ENCODE results near the gene KCNJ12.
"Not testable (repeated sequence)": the region's sequence is repeated elsewhere in the genome, so short reads cannot be mapped to it uniquely, and the experiment has no call there.

Gene KCNJ12

DNA sequence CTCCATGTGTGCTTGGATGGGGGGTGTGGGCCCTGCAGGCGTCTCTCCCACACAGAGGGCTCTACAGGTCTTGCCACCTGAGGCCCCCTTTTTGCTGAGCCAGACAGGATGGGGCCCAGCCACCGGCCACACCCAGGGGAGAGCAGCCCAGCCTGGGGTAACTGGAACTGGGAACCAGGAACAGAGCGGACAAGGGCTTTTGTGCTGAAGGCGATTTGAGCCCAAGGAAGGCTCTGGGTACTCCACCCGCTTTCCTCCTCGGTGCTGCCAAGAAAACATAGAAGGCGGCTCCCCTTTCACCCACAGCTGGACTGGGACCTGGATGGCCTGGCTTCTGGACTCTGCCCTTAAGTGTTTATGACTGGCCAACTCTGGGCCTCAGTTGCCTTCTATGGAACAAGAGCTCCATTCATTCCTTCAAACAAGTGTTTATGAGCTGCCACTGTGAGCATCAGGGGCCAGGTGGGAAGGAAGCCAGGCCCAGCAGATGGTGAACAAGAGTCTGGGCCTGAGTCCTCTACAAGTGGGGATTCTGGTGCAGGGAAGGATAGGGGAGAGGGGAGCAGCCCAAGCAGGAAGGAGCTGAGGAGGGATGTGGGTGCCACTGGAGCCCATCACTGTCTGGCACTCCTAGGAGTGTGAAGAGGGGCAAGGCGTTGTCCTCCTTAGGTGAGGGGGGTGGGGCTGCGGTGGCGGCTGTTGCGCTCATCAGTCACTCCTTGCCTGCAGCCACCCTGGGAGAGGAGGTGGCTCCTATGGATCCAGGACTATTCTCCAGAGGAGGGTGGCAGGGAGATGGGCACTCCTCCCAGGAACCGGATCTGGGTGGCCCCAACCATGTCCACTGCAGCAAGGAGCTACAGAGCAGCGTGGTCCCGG, 46.4 kb downstream of the KCNJ12 start:
- H3K27ac ChIP-seq (ENCODE audit: low read length); H3K4me3 ChIP-seq (ENCODE audit: low read length); H3K9ac ChIP-seq (ENCODE audit: low read length); H3K36me3 ChIP-seq (ENCODE audit: control insufficient read depth, low read depth, low read length); H3K9me3 ChIP-seq (ENCODE audit: control insufficient read depth, low read depth, low read length); H3K27me3 ChIP-seq (ENCODE audit: control insufficient read depth, insufficient read depth, low read length); H3K4me1 ChIP-seq (ENCODE audit: control insufficient read depth, low read depth, low read length): not testable (repeated sequence)

DNA sequence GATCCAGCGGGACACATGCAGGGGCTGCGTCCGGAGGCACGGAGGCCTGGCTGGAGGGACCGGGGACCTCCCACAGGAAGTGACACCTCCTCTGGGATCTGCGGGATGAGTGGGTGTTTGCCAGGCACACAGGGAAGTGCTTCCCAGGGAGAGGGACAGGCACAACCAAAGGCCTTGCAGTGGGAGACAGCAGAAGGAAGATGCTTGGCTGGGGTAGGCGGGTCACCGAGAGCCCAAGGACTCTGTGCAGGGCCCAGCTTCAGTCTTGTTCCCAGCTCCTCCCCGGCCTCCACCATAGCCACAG, 47.0 kb downstream of the KCNJ12 start:
- not testable (repeated sequence) for H3K27ac ChIP-seq (ENCODE audit: low read length); H3K4me3 ChIP-seq (ENCODE audit: low read length); H3K9ac ChIP-seq (ENCODE audit: low read length); H3K36me3 ChIP-seq (ENCODE audit: control insufficient read depth, low read depth, low read length); H3K9me3 ChIP-seq (ENCODE audit: control insufficient read depth, low read depth, low read length); H3K27me3 ChIP-seq (ENCODE audit: control insufficient read depth, insufficient read depth, low read length); H3K4me1 ChIP-seq (ENCODE audit: control insufficient read depth, low read depth, low read length)

DNA sequence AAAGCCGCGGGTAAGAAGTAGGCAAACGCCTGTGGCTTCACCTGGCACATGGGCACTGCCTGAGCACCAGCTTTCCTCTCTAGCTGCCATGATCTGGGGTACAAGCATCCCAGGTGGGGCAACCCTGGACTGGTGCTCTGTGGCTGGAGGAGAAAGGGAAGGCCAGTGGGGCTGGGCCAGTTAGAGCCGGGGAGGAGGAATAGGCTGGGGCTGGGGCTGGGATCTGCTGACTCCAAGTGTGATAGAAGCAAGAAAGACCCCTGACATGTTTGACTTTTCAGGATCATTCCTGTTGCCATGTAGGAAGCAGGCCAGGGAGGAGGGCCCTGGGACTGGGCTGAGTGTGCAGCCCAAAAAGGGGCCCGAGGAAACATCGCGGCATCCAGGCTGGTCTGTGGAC, 48.5 kb downstream of the KCNJ12 start:
- not testable (repeated sequence) for H3K36me3 ChIP-seq (ENCODE audit: control insufficient read depth, low read depth, low read length)

DNA sequence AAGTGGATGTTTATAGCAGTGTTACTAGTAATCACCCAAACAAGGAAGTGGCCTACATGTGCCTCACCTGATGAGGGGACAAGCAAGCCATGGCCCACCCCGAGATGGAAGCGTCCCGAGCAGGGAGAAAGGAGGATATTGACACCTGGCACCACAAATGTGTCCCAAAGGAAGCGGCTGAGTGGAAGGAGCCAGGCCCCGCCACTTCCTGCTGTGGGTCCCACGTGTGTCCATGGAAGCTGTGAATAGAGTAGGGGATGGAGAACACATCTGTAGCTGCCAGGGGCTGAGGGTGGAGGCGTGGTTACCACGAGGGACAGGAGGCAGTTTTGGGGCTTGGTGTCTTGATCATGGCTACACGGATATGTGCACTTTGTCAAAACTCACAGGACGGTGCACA, 49.2 kb downstream of the KCNJ12 start:
- Histone ChIP-seq H3K9ac (ENCODE audit: low read length) (no peak overlapping the region), H3K9me3 (ENCODE audit: control insufficient read depth, low read depth, low read length) (no peaks in the 10 kb centered on the region), H3K4me3 (ENCODE audit: low read length) (no peak overlapping the region), H3K36me3 (ENCODE audit: control insufficient read depth, low read depth, low read length) (no peaks in the 10 kb centered on the region), H3K27ac (ENCODE audit: low read length) (no peak overlapping the region), H3K27me3 (ENCODE audit: control insufficient read depth, insufficient read depth, low read length) (no peaks in the 10 kb centered on the region), H3K4me1 (ENCODE audit: control insufficient read depth, low read depth, low read length) (no peaks in the 10 kb centered on the region)

More for the DNA sequence above, 48.5 kb downstream of the KCNJ12 start:
- not testable (repeated sequence) for H3K4me3 ChIP-seq (ENCODE audit: low read length); H3K4me1 ChIP-seq (ENCODE audit: control insufficient read depth, low read depth, low read length); H3K9me3 ChIP-seq (ENCODE audit: control insufficient read depth, low read depth, low read length); H3K27me3 ChIP-seq (ENCODE audit: control insufficient read depth, insufficient read depth, low read length); H3K9ac ChIP-seq (ENCODE audit: low read length); H3K27ac ChIP-seq (ENCODE audit: low read length)

DNA sequence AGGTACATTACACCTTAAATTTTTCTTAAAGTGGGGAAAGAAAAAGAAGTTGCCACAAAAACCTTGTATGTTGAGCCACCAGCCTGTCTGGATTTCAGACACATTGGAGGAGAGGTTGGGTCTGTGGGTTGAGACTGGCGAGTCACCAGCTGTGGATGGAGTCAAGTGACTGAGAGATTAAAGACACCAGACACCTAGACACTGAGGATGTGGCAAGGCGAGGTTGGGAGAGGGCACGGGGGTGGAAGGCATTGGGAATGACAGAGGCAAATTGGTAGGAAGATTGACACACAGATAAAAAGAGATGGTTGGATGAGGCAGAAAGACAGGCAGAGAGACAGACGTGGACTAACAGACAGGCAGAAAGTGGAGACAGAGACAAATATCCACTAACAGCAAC, 49.6 kb downstream of the KCNJ12 start:
- no peaks in the 10 kb centered on the region for H3K36me3 ChIP-seq (ENCODE audit: control insufficient read depth, low read depth, low read length)
- H3K9me3 ChIP-seq (ENCODE audit: control insufficient read depth, low read depth, low read length) = no peaks in the 10 kb centered on the region
- no peak overlapping the region for H3K9ac ChIP-seq (ENCODE audit: low read length)
- no peaks in the 10 kb centered on the region for H3K27me3 ChIP-seq (ENCODE audit: control insufficient read depth, insufficient read depth, low read length)
- no peak overlapping the region for H3K27ac ChIP-seq (ENCODE audit: low read length)
- H3K4me3 ChIP-seq (ENCODE audit: low read length) = no peak overlapping the region
- no peaks in the 10 kb centered on the region for H3K4me1 ChIP-seq (ENCODE audit: control insufficient read depth, low read depth, low read length)

DNA sequence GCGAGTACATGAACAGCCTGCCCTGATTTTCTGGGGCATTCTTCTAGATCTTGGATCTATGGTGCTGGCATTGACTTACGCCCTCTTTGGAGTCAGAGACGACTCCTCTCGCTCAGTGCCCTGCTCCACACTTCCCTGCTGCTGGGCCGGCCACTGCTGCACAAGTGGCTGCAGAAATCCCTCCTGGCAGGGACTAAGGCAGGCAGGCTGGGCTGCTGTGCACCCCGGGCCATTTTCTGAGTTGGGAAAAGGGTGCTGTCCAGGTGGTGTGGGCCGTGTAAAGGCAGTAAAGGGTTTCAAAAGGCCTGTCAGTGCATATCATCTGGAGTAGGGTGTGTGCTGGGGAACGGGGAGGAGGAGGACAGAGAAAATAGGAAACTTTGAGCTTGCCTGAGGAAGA, 50.1 kb downstream of the KCNJ12 start:
- H3K27ac ChIP-seq (ENCODE audit: low read length); H3K9me3 ChIP-seq (ENCODE audit: control insufficient read depth, low read depth, low read length); H3K4me1 ChIP-seq (ENCODE audit: control insufficient read depth, low read depth, low read length); H3K36me3 ChIP-seq (ENCODE audit: control insufficient read depth, low read depth, low read length); H3K27me3 ChIP-seq (ENCODE audit: control insufficient read depth, insufficient read depth, low read length); H3K9ac ChIP-seq (ENCODE audit: low read length); H3K4me3 ChIP-seq (ENCODE audit: low read length): not testable (repeated sequence)

DNA sequence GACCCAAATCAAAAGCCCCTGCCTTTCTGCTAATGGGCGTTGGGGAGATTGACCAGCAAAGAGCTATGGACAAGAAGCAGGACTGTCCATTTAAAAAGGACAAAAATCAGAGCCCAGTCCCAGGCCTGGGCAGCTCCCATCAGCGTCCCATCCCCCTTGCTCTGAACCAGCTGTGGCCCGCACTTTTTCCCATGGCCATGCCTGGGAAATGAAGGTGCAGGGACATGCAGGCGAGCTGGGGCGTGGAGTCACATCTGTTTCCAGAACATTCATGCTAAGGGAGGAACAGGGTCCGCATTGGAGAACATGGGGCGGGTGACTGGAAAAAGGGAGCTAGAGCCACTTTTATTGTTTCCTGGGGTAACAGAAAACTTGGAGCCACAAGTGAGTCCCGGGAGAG, 50.7 kb downstream of the KCNJ12 start:
- H3K4me1 ChIP-seq (ENCODE audit: control insufficient read depth, low read depth, low read length); H3K36me3 ChIP-seq (ENCODE audit: control insufficient read depth, low read depth, low read length); H3K4me3 ChIP-seq (ENCODE audit: low read length); H3K9me3 ChIP-seq (ENCODE audit: control insufficient read depth, low read depth, low read length); H3K9ac ChIP-seq (ENCODE audit: low read length); H3K27ac ChIP-seq (ENCODE audit: low read length); H3K27me3 ChIP-seq (ENCODE audit: control insufficient read depth, insufficient read depth, low read length): not testable (repeated sequence)

DNA sequence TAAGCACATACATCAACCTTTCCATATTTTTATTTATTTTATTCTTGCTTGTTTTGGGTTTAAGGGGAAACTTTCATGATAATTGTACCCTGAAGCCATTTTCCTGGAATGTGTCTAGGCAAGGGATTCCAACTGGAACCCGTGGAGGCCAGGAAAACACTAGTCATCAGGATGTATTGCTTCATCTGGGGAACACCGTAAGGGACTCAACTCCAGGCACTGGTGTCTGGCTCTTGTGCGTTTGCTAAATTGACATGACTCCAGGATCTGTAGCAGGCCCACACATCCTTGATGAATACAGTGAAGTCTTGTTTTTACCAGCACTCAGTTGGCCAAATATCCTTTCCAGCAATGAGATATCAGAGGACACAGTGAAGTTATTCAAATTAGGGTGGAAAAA, 51.6 kb downstream of the KCNJ12 start:
- H3K9ac ChIP-seq (ENCODE audit: low read length); H3K27ac ChIP-seq (ENCODE audit: low read length); H3K4me1 ChIP-seq (ENCODE audit: control insufficient read depth, low read depth, low read length); H3K36me3 ChIP-seq (ENCODE audit: control insufficient read depth, low read depth, low read length); H3K4me3 ChIP-seq (ENCODE audit: low read length); H3K27me3 ChIP-seq (ENCODE audit: control insufficient read depth, insufficient read depth, low read length); H3K9me3 ChIP-seq (ENCODE audit: control insufficient read depth, low read depth, low read length): not testable (repeated sequence)

DNA sequence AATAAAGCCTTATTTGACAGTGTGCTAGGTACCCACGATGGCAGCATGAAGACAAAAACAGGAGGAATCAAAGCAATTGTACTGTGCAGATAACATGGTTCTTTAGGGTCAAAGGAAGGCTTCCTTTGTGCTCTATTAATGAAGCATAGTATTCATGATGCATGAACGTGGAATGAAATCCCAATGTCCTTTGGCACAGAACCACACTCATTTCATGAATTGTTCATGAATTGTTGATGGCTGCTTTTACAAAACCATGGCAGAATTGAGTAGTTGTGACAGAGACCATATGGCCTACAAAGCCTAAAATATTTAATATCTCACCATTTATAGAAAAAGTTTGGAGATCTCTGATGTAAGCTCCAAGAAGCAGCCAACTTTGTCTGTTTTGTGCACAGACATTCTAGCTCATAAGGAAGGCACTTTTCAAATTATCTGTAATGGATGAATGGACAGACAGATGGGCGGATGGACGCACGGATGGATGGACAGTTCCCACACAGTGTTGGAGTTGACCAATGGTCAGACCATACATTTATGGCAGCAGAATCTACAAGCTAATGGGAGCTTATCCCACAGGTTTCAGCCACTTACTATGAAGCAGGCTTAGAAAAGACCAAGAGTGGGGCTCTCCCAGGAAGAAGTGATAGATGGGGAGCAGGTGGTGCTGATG, 52.7 kb downstream of the KCNJ12 start:
- H3K27ac ChIP-seq (ENCODE audit: low read length); H3K36me3 ChIP-seq (ENCODE audit: control insufficient read depth, low read depth, low read length); H3K9me3 ChIP-seq (ENCODE audit: control insufficient read depth, low read depth, low read length); H3K4me1 ChIP-seq (ENCODE audit: control insufficient read depth, low read depth, low read length); H3K4me3 ChIP-seq (ENCODE audit: low read length); H3K27me3 ChIP-seq (ENCODE audit: control insufficient read depth, insufficient read depth, low read length); H3K9ac ChIP-seq (ENCODE audit: low read length): not testable (repeated sequence)

DNA sequence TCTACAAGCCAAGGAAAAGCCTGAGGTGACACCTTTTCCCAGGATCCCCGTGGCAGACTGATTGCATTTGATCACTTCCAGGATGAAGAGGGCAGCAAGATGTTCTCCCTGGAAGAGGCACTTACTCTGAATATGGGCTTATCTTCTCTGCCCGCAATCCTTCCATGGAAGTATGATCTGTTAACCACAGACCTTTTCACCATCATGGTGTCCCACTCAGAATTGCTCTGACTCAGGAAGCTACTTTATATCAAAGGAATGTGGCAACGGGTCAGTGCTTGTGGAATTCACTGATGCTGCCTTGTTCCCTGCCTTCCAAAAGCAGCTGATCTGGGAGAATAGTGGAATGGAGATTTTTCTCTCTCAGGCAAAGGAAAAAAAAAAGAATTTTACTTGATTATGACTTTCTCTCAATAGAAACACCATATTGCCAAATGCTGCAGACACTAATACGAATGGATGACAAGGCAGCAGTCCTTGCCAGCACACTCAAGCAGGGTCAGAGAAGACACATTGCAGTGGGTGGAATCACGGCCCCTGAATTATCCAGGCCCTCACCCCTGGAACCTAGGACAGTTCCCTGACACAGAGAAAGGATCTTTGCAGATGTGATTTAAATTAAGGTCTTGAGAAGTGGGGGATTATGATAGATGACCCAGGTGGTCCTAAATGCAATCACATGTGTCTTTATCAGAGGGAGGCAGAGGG, 53.9 kb downstream of the KCNJ12 start:
- H3K36me3 ChIP-seq (ENCODE audit: control insufficient read depth, low read depth, low read length); H3K9ac ChIP-seq (ENCODE audit: low read length); H3K4me3 ChIP-seq (ENCODE audit: low read length); H3K4me1 ChIP-seq (ENCODE audit: control insufficient read depth, low read depth, low read length); H3K27ac ChIP-seq (ENCODE audit: low read length); H3K27me3 ChIP-seq (ENCODE audit: control insufficient read depth, insufficient read depth, low read length); H3K9me3 ChIP-seq (ENCODE audit: control insufficient read depth, low read depth, low read length): not testable (repeated sequence)

DNA sequence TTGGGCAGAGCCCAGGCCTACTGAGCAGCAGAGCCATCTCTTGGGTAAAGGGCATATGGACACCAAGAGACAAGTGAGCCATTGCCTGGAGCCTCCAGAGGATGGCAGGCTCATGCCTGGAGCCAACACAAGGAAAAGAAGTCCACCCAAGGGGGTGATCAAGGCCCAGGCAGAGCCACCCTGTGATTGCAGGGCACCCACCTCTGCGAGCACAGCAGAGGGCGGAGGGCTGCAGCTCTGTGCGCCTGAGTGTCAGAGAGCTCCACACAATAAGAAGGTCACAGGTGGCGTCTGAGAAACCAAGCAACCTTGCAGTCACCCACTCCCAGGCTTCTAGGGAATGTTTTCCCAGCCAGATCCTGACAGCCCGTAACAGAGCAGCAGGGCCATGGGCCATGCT, 57.8 kb downstream of the KCNJ12 start:
- H3K9me3 ChIP-seq (ENCODE audit: control insufficient read depth, low read depth, low read length); H3K4me3 ChIP-seq (ENCODE audit: low read length); H3K9ac ChIP-seq (ENCODE audit: low read length); H3K4me1 ChIP-seq (ENCODE audit: control insufficient read depth, low read depth, low read length); H3K36me3 ChIP-seq (ENCODE audit: control insufficient read depth, low read depth, low read length); H3K27ac ChIP-seq (ENCODE audit: low read length); H3K27me3 ChIP-seq (ENCODE audit: control insufficient read depth, insufficient read depth, low read length): not testable (repeated sequence)

DNA sequence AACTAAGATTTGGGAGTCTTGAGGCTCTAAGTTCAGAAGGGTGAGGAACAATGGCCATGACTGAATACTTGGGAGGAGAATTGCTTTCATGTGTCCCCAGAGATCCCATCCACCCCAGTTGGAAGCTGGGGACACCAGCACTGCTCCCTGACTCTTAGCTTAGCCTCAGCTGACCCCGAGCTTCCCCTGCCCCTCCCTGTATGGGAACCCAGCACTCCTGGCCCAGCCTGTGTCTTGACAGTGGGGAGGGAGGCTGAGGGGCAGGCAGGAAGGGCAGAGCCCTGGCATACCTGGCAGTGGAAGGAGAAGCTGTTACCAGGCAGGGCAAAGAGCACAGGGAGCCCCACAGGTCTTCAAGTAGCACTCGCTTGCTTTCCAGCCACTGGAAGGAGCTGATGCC, 58.8 kb downstream of the KCNJ12 start:
- not testable (repeated sequence) for H3K9ac ChIP-seq (ENCODE audit: low read length); H3K4me1 ChIP-seq (ENCODE audit: control insufficient read depth, low read depth, low read length); H3K27me3 ChIP-seq (ENCODE audit: control insufficient read depth, insufficient read depth, low read length); H3K4me3 ChIP-seq (ENCODE audit: low read length); H3K27ac ChIP-seq (ENCODE audit: low read length); H3K36me3 ChIP-seq (ENCODE audit: control insufficient read depth, low read depth, low read length); H3K9me3 ChIP-seq (ENCODE audit: control insufficient read depth, low read depth, low read length)
